Neuronal stem cell (in vitro differentiated cells): ENCODE measurements around the gene NNMT. TPM values are rescaled to one million over a fixed set of nuclear protein-coding genes. Genes with fewer than 3 reads are reported as not detected.

Experiments used
- DNase-seq: peaks from one replicate; pipeline ENCODE4 v3.0.0-alpha.2; 2013; ENCODE audit warnings: low spot score
- H2AFZ ChIP-seq: one replicate; pipeline ENCODE4 v1.6.1; 2013; ENCODE audit warnings: mild to moderate bottlenecking, low read length, inconsistent platforms
- H2AK5ac ChIP-seq: 2 replicates; pipeline ENCODE4 v1.6.1; 2013; ENCODE audit warnings: low read depth, mild to moderate bottlenecking, inconsistent platforms, low read length, moderate library complexity, mixed read lengths
- H2BK120ac ChIP-seq: 2 replicates; pipeline ENCODE4 v1.6.1; 2013; ENCODE audit warnings: low read depth, mild to moderate bottlenecking, inconsistent platforms, low read length, moderate library complexity, mixed read lengths
- H2BK12ac ChIP-seq: one replicate; pipeline ENCODE4 v1.6.1; 2013; ENCODE audit warnings: low read length, inconsistent platforms
- H2BK15ac ChIP-seq: 2 replicates; pipeline ENCODE4 v1.6.1; 2013; ENCODE audit warnings: mild to moderate bottlenecking, low read length, inconsistent platforms, mixed read lengths
- H2BK5ac ChIP-seq: one replicate; pipeline ENCODE4 v1.6.1; 2013; ENCODE audit warnings: inconsistent platforms, mild to moderate bottlenecking, low read length, moderate library complexity
- H3K14ac ChIP-seq: one replicate; pipeline ENCODE4 v1.6.1; 2013; ENCODE audit warnings: low read length, inconsistent platforms
- H3K18ac ChIP-seq: 2 replicates; pipeline ENCODE4 v1.6.1; 2013; ENCODE audit warnings: low read length, inconsistent platforms
- H3K23ac ChIP-seq: 2 replicates; pipeline ENCODE4 v1.6.1; 2013; ENCODE audit warnings: low read depth, mild to moderate bottlenecking, mixed read lengths, low read length, inconsistent platforms; ENCODE audit not compliant: poor library complexity
- H3K27ac ChIP-seq: replicated peaks from 3 replicates; pipeline ENCODE4 v1.5.1; 2013; ENCODE audit warnings: low read length, inconsistent platforms
- H3K27me3 ChIP-seq, 3 experiments: 2 replicates each; pipeline ENCODE4 v1.6.1; 2013; ENCODE audit warnings: low read length in 3 of 3, mild to moderate bottlenecking in 2 of 3, inconsistent platforms in 1 of 3, low read depth in 1 of 3, mixed read lengths in 1 of 3, moderate library complexity in 1 of 3; ENCODE audit not compliant: control insufficient read depth in 3 of 3, insufficient read depth in 3 of 3
- H3K36me3 ChIP-seq, 2 donors: replicated peaks in 1 of 2; 2 replicates each; pipeline ENCODE4 v1.6.1; 2013; ENCODE audit warnings: low read length in 2 of 2; ENCODE audit not compliant: control insufficient read depth in 2 of 2, insufficient read depth in 2 of 2
- H3K4ac ChIP-seq: 2 replicates; pipeline ENCODE4 v1.6.1; 2013; ENCODE audit warnings: inconsistent platforms, mild to moderate bottlenecking, low read length, moderate library complexity
- H3K4me1 ChIP-seq, 2 donors: 1 replicate in 1 of 2; 2 replicates in 1 of 2; pipeline ENCODE4 v1.6.1; 2013; ENCODE audit warnings: low read length in 2 of 2, low read depth in 1 of 2; ENCODE audit not compliant: control insufficient read depth in 2 of 2, insufficient read depth in 1 of 2
- H3K4me2 ChIP-seq: one replicate; pipeline ENCODE4 v1.6.1; 2013; ENCODE audit warnings: mild to moderate bottlenecking, low read length, inconsistent platforms; ENCODE audit not compliant: insufficient read depth, poor library complexity, severe bottlenecking
- H3K4me3 ChIP-seq, 2 donors: 2 replicates each; pipeline ENCODE4 v1.5.1; 2013; ENCODE audit warnings: low read length in 2 of 2, mild to moderate bottlenecking in 2 of 2, inconsistent platforms in 1 of 2, moderate library complexity in 1 of 2
- H3K79me1 ChIP-seq: one replicate; pipeline ENCODE4 v1.6.1; 2013; ENCODE audit warnings: low read depth, mild to moderate bottlenecking, inconsistent platforms, low read length, moderate library complexity
- H3K9ac ChIP-seq: one replicate; pipeline ENCODE4 v1.6.1; 2013; ENCODE audit warnings: mild to moderate bottlenecking, low read depth, low read length, inconsistent platforms; ENCODE audit not compliant: poor library complexity
- H3K9me3 ChIP-seq, 2 donors: replicated peaks in 1 of 2; 2 replicates each; pipeline versions ENCODE3 to v1.6.1; 2013; ENCODE audit warnings: low read length in 2 of 2, mild to moderate bottlenecking in 2 of 2, inconsistent platforms in 1 of 2, low read depth in 1 of 2, mixed read lengths in 1 of 2, moderate library complexity in 1 of 2; ENCODE audit not compliant: control insufficient read depth in 2 of 2, insufficient read depth in 1 of 2
- H4K8ac ChIP-seq: one replicate; pipeline ENCODE4 v1.6.1; 2013; ENCODE audit warnings: low read depth, mild to moderate bottlenecking, inconsistent platforms, low read length, moderate library complexity
- H4K91ac ChIP-seq: one replicate; pipeline ENCODE4 v1.6.1; 2013; ENCODE audit warnings: low read length, low read depth, mild to moderate bottlenecking, inconsistent platforms; ENCODE audit not compliant: poor library complexity
- WGBS, 2 donors: extraction: QIAGEN DNeasy Blood & Tissue Kit; methylation state at CpG; one replicate each; pipeline ENCODE4 v1.1.7; 2013; ENCODE audit warnings: missing lambda C conversion rate in 2 of 2, mixed read lengths in 1 of 2; ENCODE audit not compliant: insufficient read length in 2 of 2, insufficient replicate concordance in 1 of 2; ENCODE audit errors: extremely low coverage in 2 of 2; 5-methylcytosine and 5-hydroxymethylcytosine counted together
- polyA plus RNA-seq, 2 experiments: library from polyadenylated mRNA; stranded (reverse); fragments of 200-250 nt; gene quantifications; one replicate each; pipeline ENCODE4 v1.2.3, GENCODE V29; 2013

The NNMT gene
- 0.54 TPM for polyA plus RNA-seq (2013, experiment 1 of 2)
- polyA plus RNA-seq (2013, experiment 2 of 2), result 0.79 TPM

GRCh38 chr11:114295676-114296604 is at the start of gene NNMT:
Gene NNMT (plus strand): TSS chr11:114296399. CDS start chr11:114296557, 158 bp downstream.
- Histone ChIP-seq H2BK120ac (no peak within 1 kb of the TSS), H2AFZ (peak within 1 kb of the TSS; percentile 79), H2AK5ac (no peak within 1 kb of the TSS), H3K9ac (no peak within 1 kb of the TSS), H4K91ac (no peak within 1 kb of the TSS), H4K8ac (no peak within 1 kb of the TSS), H3K79me1 (no peaks in the 10 kb centered on the region), H3K9me3 (peaks cover 0 to 2% of the 10 kb centered on the region in 2 donors), H3K27me3 (peaks cover 0 to 6% (median 0%) of the 10 kb centered on the region in 3 experiments), H3K4me1 (peaks cover 0 to 4% of the 10 kb centered on the region in 2 donors), H3K18ac (no peak within 1 kb of the TSS), H3K27ac (no peak within 1 kb of the TSS), H2BK12ac (no peak within 1 kb of the TSS), H3K36me3 (no peaks in the 10 kb centered on the region), H3K4me3 (no peak within 1 kb of the TSS), H3K14ac (no peak within 1 kb of the TSS), H2BK15ac (no peak within 1 kb of the TSS), H3K4ac (no peak within 1 kb of the TSS), H3K4me2 (no peak within 1 kb of the TSS), H2BK5ac (no peak within 1 kb of the TSS), H3K23ac (no peak within 1 kb of the TSS)
- DNase-seq, result no peak
- no CpG with 5 or more reads among the region's 11 CpGs for WGBS, 2 donors

- H3K36me3 ChIP-seq, result peaks cover 14 to 84% of the 10 kb centered on the region in 2 donors
- no peak overlapping the region for H3K4me2 ChIP-seq
- H4K91ac ChIP-seq, result no peak overlapping the region
- H3K4me3 ChIP-seq, result no peak overlapping the region
- no peak overlapping the region for H2BK12ac ChIP-seq
- no peak overlapping the region for H3K23ac ChIP-seq
- H2AK5ac ChIP-seq, result peak overlapping the region; percentile 64
- no peak overlapping the region for H3K4ac ChIP-seq
- no peak for DNase-seq
- no peak overlapping the region for H2BK120ac ChIP-seq
- no peaks in the 10 kb centered on the region for H3K9me3 ChIP-seq
- no peak overlapping the region for H2AFZ ChIP-seq
- H4K8ac ChIP-seq, result no peak overlapping the region
- H3K27me3 ChIP-seq, result no peaks in the 10 kb centered on the region
- peak overlapping the region; percentile 11 for H3K18ac ChIP-seq
- no peak overlapping the region for H2BK15ac ChIP-seq
- peaks cover 3% of the 10 kb centered on the region for H3K79me1 ChIP-seq
- peaks cover 13 to 35% of the 10 kb centered on the region in 2 donors for H3K4me1 ChIP-seq
- H3K27ac ChIP-seq, result no peak overlapping the region
- no peak overlapping the region for H3K14ac ChIP-seq
- H2BK5ac ChIP-seq, result no peak overlapping the region
- WGBS, 2 donors, result no CpG with 5 or more reads among the region's 11 CpGs
- no peak overlapping the region for H3K9ac ChIP-seq
These were observed 49.0 kb upstream of the NNMT start for GRCh38 chr11:114247070-114247789.

- Histone ChIP-seq H2AFZ (no peak overlapping the region), H3K23ac (no peak overlapping the region), H3K4me2 (no peak overlapping the region), H4K8ac (no peak overlapping the region), H3K4me3 (peak overlapping the region in 1 of 2 donors; percentile 5), H3K4ac (no peak overlapping the region), H3K9me3 (no peaks in the 10 kb centered on the region), H2AK5ac (no peak overlapping the region), H3K4me1 (peaks cover 16 to 29% of the 10 kb centered on the region in 2 donors), H3K18ac (peak overlapping the region; percentile 42), H2BK15ac (peak overlapping the region; percentile 8), H3K36me3 (peaks cover 14 to 67% of the 10 kb centered on the region in 2 donors), H3K14ac (no peak overlapping the region), H4K91ac (no peak overlapping the region), H3K79me1 (peaks cover 2% of the 10 kb centered on the region), H2BK5ac (no peak overlapping the region), H3K27me3 (no peaks in the 10 kb centered on the region), H2BK120ac (no peak overlapping the region), H3K9ac (no peak overlapping the region), H2BK12ac (no peak overlapping the region), H3K27ac (no peak overlapping the region)
- no peak for DNase-seq
- no CpG with 5 or more reads among the region's 17 CpGs for WGBS, 2 donors
These were observed 46.0 kb upstream of the NNMT start for GRCh38 chr11:114250180-114250579.
